ENCODE measurements around the gene SPOCK1.

The SPOCK1 gene

DNA sequence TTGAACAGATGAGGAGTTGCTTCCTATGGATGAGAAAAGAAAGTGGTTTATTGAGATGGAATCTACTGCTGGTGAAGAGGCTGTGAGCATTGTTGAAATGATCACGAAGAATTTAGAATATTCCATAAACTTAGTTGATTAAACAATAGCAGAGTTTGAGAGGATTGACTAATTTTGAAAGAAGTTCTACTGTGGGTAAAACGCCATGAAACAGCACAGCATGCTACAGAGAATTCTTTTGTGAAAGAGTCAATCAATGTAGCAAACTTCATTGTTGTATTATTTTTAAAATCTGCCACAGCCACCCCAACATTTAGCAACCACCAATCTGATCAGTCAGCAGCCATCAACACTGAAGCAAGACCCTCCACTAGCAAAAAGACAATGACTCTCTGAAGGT is 309.1 kb downstream of the SPOCK1 start:
- TF ChIP-seq, protein P1, sequence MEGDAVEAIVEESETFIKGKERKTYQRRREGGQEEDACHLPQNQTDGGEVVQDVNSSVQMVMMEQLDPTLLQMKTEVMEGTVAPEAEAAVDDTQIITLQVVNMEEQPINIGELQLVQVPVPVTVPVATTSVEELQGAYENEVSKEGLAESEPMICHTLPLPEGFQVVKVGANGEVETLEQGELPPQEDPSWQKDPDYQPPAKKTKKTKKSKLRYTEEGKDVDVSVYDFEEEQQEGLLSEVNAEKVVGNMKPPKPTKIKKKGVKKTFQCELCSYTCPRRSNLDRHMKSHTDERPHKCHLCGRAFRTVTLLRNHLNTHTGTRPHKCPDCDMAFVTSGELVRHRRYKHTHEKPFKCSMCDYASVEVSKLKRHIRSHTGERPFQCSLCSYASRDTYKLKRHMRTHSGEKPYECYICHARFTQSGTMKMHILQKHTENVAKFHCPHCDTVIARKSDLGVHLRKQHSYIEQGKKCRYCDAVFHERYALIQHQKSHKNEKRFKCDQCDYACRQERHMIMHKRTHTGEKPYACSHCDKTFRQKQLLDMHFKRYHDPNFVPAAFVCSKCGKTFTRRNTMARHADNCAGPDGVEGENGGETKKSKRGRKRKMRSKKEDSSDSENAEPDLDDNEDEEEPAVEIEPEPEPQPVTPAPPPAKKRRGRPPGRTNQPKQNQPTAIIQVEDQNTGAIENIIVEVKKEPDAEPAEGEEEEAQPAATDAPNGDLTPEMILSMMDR (IDR thresholded peaks at IDR 0.05; ENCODE audit: low read depth, low read length, missing control alignments) = no peak
- DNase-seq (ENCODE audit: extremely low read depth, low read depth) = no peak
- no peak overlapping the region for H3K4me3 ChIP-seq (replicated peaks; ENCODE audit: low read depth, low read length)

DNA sequence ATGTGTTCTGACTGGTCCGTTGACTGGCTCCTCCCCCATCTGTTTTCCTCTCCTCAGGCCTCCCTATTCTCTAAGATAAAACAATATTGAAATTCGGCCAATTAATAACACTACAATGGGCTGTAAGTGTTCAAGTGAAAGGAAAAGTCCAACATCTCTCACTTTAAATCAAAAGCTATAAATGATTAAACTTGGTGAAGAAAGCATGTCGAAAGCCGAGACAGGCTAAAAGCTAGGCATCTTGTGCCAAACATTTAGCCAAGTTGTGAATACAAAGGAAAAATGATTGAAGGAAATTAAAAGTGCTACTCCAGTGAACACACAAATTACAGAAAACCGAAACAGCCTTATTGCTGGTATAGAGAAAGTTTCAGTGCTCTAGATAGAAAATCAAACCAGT is 310.6 kb downstream of the SPOCK1 start:
- DNase-seq (ENCODE audit: extremely low read depth, low read depth) = no peak
- TF ChIP-seq, protein P1 (IDR thresholded peaks at IDR 0.05; ENCODE audit: low read depth, low read length, missing control alignments) = no peak
- H3K4me3 ChIP-seq (replicated peaks; ENCODE audit: low read depth, low read length) = no peak overlapping the region

DNA sequence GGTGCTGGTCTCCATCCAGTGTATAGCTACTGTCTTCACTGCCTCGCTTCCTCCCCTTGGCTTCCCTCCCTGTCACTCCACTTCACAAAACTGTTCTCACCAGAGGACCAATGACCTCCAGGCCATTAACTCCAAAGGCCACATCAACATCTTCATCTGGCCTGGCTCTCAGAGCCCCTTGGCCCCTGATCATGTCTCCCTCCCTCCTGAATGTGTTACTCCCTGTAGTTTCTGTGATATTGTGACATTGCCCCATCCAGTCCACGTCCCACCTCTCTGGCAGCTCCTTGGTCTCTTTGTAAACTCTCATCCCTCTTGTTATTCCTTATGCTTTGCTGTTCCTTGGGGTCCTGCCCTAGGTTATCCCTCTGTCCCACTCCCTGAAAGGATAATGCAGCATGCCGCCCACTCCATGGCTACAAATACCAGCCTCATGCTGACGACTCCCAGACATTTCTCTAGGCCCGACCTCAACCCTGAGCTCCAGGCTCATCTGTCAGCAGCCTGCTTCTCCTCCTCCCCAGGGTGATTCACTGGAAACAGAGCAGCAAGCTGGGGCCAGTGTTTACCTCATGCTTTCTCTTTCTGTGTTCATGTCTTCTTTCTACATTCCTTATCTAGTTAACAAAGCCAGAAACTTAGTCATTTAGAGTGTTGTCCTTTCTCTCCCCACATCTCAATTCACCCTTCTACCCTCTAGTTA is 312.2 kb downstream of the SPOCK1 start:
- DNase-seq (ENCODE audit: extremely low read depth, low read depth) = peak; percentile 22
- TF ChIP-seq, protein P1 (IDR thresholded peaks at IDR 0.05; ENCODE audit: low read depth, low read length, missing control alignments) = no peak

DNA sequence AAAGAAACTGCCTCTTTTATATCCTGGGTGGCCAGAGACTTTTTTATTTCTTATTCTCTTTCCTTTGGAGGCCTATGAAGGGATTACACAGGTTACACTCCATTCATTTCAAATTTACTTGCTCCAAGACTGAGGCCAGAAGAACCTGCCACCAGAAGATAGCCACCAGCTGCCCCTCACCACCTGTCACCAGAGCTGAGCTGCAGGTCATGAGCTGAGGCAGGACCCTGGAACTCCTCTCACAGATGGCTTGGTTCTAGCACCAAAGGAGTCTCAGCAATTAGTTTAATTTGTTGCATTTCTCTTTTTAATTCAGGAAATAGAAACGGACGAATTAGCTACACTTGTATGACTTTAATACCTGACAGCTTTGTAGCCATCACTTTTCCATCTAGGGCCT is 313.9 kb downstream of the SPOCK1 start:
- no peak overlapping the region for H3K4me3 ChIP-seq (replicated peaks; ENCODE audit: low read depth, low read length)
- no peak for DNase-seq (ENCODE audit: extremely low read depth, low read depth)
- TF ChIP-seq, protein P1 (IDR thresholded peaks at IDR 0.05; ENCODE audit: low read depth, low read length, missing control alignments) = no peak

More for the DNA sequence above, 312.2 kb downstream of the SPOCK1 start:
- no peak overlapping the region for H3K4me3 ChIP-seq (replicated peaks; ENCODE audit: low read depth, low read length)

DNA sequence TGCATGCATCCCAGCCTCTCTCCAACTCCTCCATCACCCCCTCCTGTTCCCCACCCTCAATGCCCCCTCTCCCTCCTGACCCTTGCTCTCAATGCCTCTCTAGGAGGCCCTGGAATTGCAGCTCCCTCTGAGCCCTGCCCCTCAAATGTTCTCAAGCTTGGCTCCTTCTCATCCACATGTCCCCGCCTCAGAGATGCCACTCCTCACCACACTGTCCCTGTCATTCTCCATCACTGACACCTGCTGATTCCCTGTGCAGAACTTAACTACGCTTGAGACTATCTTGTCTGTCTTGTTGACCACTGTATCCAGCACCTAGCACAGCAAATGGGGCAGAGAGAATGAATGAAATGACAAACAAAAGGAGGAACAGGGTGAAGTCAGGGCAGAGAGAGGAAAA is 314.4 kb downstream of the SPOCK1 start:
- DNase-seq (ENCODE audit: extremely low read depth, low read depth) = no peak
- no peak overlapping the region for H3K4me3 ChIP-seq (replicated peaks; ENCODE audit: low read depth, low read length)
- TF ChIP-seq, protein P1 (IDR thresholded peaks at IDR 0.05; ENCODE audit: low read depth, low read length, missing control alignments) = no peak

DNA sequence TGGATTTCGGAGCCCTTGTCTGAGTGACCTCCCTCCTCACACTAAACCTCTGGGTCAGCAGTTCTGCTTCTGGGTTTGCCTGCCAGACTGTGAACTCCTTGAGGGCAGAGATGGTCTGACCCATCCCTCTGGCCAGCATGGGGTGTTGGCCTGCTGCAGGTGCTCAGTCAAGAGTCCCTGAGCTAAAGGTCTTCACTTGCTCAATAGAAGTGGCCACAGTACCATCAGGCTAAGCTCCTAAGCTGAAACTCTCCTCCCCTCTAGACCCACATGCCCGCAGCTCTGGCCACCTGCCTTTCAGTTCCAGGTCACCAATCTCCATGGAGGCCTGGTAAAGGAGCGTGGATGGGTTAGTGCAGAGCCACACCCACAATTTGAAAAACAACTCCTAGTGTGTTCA is 316.6 kb downstream of the SPOCK1 start:
- H3K4me3 ChIP-seq (replicated peaks; ENCODE audit: low read depth, low read length) = no peak overlapping the region
- TF ChIP-seq, protein P1 (IDR thresholded peaks at IDR 0.05; ENCODE audit: low read depth, low read length, missing control alignments) = no peak
- DNase-seq (ENCODE audit: extremely low read depth, low read depth) = no peak

DNA sequence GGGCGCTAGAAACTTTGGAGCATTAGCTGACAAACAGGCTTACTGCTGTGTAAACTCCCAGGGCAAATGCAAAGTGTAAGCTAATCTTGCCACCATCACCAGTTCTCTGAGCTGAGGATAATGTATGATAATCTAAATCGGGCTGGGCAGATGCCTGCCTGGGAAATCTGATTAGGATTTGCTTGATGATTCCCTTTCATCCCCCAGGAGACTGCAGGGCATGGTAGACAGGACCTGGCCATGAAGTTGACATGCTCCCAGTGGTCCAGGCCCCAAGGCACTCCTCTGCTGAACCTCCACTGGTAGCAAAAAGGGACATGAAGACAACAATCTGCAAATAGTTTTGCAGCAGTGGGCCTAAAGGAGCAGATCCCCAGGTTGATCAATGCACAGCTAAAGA is 317.5 kb downstream of the SPOCK1 start:
- no peak for DNase-seq (ENCODE audit: extremely low read depth, low read depth)
- H3K4me3 ChIP-seq (replicated peaks; ENCODE audit: low read depth, low read length) = no peak overlapping the region
- TF ChIP-seq, protein P1 (IDR thresholded peaks at IDR 0.05; ENCODE audit: low read depth, low read length, missing control alignments) = no peak
